GM12864 (cell line): Measurements from ENCODE around the gene GTPBP6.

Experiments used
- DNase-seq: peaks from one replicate; pipeline ENCODE4 v3.0.0-alpha.2; 2011; ENCODE audit warnings: low read depth
- H3K4me3 ChIP-seq: 2 replicates; pipeline ENCODE4 v1.5.1; 2011; ENCODE audit warnings: mild to moderate bottlenecking, low read depth, low read length, control low read depth
- TF ChIP-seq, protein P1 (sequence below): IDR thresholded peaks from 2 replicates; pipeline ENCODE4 v1.5.1; 2011; ENCODE audit warnings: low read depth, mild to moderate bottlenecking, moderate library complexity, low read length, control low read depth, inconsistent platforms; ENCODE audit errors: missing control alignments

Gene GTPBP6

DNA sequence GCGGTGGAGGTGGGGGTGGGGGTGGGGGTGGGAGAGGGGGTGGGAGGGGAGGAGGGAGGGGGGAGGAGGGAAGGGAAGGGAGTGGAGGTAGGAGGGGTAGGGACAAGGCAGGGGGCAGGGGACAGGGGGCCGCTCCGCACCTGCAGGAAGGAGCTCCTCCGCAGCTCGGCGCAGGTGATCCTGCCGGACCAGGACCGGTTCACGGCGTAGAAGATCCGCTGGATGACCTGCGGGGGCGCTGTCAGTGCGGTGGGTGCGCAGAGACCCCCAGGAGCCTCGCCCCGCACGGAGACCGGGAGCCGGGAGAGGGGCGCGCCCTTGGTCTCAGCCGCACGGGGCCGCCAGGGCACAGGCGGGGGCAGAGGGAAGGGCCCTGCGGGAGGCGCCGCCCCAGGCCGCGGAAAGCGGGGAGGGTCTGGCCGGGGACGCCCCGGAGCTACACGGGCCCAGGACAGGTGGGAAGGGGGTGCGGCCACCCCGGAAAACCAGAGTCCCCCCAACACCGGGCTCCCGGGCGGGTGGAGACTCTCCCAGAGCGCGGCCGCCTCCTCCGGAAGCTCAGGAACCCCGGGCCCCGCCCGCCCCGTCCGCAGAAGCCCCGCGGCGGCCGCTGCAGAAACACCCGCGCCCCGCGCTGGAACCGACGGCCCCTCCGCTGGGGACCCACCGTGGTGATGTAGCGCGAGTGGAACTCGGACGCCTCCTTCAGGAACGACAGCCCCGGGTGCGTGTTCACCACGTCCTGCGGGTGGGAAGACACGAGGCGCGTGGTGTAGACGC is 27.6 kb upstream of the GTPBP6 start:
- DNase-seq = no peak
- TF ChIP-seq, protein P1, sequence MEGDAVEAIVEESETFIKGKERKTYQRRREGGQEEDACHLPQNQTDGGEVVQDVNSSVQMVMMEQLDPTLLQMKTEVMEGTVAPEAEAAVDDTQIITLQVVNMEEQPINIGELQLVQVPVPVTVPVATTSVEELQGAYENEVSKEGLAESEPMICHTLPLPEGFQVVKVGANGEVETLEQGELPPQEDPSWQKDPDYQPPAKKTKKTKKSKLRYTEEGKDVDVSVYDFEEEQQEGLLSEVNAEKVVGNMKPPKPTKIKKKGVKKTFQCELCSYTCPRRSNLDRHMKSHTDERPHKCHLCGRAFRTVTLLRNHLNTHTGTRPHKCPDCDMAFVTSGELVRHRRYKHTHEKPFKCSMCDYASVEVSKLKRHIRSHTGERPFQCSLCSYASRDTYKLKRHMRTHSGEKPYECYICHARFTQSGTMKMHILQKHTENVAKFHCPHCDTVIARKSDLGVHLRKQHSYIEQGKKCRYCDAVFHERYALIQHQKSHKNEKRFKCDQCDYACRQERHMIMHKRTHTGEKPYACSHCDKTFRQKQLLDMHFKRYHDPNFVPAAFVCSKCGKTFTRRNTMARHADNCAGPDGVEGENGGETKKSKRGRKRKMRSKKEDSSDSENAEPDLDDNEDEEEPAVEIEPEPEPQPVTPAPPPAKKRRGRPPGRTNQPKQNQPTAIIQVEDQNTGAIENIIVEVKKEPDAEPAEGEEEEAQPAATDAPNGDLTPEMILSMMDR = no peak
- H3K4me3 ChIP-seq = no peak overlapping the region

DNA sequence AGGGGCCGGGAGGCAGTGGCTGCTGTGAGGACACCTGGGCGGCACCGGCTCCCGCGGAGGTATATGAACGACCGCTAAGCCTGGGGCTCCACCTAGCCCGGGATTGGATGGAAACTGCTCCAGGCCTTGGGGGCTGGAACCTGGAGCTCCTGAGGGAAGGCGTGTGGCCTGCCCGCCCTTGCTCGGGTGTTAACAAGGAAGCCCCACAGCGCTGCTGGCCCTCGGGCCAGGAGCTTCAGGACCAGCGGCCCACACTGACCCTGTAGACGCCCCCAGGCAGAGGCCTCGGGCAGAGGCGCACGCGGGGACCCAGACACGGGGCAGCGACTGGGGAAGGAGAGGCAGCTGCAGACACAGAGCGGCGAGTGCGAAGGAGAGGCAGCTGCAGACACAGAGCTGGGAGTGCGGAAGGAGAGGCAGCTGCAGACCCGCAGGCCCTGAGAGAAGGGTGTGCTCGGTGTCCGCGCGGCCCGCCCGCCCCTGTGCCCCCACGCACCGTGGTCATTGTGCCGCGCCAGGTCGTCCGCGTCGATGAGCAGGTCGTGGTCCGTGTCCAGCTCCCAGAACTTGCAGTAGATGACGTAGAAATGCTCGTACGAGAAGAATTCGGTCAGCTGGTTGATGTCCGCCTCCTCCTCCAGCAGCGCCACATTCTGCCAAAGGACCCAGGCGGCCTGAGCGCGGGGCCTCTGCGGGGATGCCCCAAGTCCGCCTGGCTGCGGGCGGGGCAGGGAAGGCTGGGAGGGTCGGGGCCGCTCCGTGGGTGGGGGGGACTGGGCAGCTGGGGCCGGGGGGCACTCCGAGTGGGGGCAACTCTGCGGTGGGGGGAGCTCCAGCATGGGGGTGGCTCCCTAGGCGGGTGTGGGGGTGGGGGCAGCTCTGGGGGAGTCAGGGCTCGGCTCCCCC is 26.7 kb upstream of the GTPBP6 start:
- TF ChIP-seq, protein P1 = no peak
- H3K4me3 ChIP-seq = no peak overlapping the region
- no peak for DNase-seq

DNA sequence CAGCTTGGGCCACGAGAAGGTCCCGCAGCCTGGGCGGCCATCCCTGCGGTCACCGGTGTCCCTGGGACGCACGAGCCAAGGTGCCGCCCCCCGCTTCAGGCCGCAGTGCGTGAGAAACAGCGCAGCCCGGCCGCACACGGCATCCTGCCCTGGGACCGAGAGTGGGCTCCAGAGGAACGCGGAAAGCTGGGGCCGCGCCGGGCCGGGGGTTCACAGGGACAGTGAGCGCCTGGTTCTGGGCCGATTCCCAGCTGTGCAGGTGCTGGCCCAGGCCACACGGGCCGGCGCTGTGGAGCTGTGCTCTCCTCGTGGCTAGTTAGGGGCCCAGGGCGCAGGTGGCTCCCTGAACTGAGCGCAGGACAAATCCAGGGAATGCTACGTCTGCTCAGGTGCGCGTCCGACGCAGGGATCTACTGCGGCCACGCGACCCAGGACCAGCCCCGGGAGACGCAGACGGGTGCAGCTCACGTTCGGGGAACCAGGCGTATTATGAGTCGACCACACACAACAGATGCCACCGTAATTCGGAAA is 25.8 kb upstream of the GTPBP6 start:
- H3K4me3 ChIP-seq = no peak overlapping the region
- TF ChIP-seq, protein P1 = no peak
- DNase-seq = no peak

DNA sequence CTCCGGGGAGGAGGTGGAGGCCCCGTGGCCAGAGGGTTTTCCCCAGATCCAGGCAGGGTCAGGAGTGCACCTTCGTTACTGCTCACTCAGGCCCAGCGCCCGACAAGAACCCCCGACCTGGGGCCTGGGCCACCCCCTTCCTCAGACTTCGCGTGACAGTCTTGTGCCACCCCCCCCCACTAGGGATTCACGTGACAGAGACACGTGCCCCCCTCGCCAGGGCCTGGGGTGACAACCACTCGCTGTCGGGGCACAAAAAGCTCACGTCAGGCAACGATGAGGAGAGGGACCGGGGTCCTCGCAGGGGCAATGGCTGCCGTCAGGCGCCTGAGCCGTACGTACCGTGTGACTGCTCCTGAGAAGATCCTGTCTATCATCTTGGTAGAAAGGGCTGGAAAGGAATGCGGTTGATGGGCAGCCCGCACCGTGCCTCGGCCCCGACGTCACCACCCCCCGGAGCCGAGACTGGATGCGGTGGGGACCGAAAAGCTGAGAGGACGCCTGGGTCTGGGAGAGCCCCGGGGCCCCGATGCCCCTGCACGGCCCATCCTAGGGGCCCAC is 23.0 kb upstream of the GTPBP6 start:
- no peak overlapping the region for H3K4me3 ChIP-seq
- DNase-seq = no peak
- TF ChIP-seq, protein P1 = no peak

DNA sequence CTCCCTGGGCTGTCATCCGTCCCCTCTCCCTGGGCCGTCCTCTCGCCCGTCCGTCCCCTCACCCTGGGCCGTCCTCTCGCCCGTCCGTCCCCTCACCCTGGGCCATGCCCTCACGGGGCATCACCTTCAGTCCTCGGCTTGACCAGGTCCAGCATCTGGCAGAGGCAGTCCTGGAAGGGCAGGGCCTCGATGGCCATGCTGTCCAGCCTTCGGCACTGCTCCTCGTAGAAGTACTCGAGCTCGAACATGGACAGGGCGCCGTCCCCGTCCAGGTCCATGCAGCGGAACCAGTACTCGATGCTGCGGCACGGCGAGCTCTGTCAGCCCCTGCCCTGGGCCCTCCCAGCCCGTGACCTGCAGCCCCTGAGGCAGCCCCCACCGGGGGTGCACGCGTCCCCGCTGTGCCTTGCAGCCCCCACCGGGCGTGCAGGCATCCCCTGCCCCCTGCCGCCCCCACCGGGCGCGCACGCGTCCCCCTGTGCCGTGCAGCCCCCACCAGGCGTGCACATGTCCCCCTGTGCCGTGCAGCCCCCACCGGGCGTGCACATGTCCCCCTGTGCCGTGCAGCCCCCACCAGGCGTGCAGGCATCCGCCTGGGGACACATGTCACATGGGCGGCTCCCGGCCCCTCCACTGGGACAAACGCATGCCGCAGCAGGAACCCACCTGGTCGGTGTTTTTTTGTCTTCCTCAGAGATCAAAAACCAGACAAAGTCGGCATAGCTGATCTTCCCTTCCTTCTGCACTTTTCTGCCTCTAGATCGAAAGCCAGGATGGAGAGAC is 22.2 kb upstream of the GTPBP6 start:
- no peak overlapping the region for H3K4me3 ChIP-seq
- TF ChIP-seq, protein P1 = no peak
- DNase-seq = no peak

DNA sequence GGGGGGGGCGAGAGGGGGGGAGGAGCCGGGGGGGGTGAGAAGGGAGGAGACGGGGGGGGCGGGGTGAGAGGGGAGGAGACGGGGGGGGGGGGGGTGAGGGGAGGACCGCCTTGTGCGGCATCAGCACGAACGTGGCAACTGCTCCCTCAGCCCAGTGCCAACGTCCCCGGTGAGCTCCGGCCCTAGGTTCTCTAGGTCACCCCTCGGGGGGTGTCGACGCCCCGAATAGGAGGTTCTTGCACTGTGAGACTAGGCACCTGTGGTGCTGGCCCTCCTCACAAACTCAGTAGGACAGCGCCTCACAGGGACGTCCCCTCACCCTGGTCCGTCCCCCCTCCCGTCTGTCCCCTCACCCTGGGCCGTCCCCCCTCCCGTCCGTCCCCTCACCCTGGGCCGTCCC is 21.5 kb upstream of the GTPBP6 start:
- no peak overlapping the region for H3K4me3 ChIP-seq
- TF ChIP-seq, protein P1 = no peak
- no peak for DNase-seq
